Stimulated activated CD4-positive, alpha-beta T cell treated with anti-CD3 and anti-CD28 coated beads, TNF-alpha, amount 100 ng/mL, for 4 hours (primary cell): ENCODE data around the gene NAT14.
"Not testable (repeated sequence)": the region's sequence is repeated elsewhere in the genome, so short reads cannot be mapped to it uniquely, and the experiment has no call there.

Source experiments
- DNase-seq, 3 experiments: peaks; one replicate each; pipeline ENCODE4 v3.0.0-alpha.2; 2020; ENCODE audit warnings: low read depth in 3 of 3

NAT14 gene

DNA sequence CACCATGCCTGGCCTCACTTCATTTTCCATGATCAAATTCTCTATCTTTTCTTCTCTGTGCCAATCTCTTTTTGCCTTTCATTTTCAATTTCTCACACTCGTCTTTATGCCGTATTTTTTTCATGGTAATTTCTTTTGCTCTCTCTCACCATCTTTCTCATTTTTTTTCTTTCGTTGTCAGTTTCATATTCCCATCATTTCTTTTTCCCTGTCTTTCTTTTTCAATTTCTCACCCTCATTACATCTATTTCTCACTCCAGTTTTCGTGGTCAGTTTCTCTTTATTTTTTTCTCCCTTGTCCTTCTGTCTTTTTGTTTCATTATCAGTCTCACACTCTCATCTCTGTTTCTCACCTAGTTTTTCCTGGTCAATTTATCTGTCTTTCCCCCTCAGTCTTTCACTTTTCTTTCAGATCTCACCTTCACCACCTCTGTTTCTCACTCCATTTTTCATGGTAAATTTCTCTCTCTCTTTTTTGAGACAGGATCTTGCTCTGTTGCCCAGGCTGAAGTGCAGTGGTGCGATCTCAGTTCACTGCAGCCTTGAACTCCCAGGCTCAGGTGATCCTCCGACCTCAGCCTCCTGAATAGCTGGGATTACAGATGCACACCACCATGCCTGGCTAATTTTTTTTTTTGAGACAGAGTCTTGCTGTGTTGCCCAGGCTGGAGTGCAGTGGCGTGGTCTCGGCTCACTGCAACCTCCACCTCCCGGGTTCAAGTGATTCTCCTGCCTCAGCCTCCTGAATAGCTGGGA lies 17.4 kb downstream of the NAT14 start:
- no peak for DNase-seq

DNA sequence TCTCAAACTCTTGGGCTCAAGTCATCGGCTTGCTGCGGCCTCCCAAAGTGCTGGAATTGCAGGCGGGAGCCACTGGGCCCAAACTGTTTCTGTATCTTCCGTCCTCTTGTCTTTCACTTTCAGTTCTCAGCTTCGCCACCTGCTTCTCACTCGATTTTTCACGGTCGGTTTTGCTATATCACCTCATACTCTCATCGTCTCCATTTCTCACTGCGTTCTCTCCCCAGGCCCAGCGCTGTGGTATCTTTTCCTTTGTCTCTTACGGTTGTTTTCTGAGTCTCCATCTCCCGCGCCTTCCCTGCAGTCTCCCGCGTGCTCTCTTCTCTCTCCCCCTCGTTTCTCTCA lies 18.1 kb downstream of the NAT14 start:
- DNase-seq, result no peak

DNA sequence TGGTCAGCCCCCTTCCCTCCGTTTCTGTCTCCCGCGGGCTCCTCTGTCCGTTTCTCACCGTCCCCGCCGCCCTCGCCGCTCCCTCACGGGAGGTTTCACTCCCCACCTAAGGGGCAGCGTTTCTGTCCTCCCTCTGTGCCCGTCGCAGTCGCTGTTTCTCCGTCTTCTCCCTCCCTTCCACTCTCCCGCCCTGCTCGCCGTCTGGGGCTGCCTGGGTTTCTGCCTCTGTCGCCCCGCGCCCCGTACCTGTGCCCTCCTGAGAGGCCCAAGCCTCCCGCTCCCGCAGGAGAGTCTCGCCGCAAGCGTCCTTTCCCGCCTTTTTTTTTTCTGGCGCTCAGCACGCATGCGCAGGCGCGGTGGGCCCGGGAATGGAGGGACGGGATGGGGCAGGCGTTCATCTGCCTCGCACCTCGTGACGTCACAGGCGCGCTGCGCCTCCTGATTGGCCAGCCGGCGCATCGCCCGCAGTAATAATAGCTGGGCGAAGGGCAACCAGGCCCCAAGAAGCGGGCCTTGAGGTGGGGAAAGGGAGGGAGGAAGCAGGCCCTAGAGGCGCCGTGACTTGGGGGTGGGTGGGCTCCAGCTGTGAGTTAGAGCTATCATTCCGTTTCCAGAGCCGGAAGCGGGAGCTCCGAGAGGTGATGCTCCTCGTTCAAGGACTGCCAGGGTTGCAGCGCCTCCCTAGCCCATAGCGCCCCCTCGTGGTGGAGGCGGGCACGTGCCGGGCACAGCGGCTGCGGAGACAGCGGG lies 18.7 kb downstream of the NAT14 start:
- DNase-seq, result peak; percentile 85 to 96 (median 88)

DNA sequence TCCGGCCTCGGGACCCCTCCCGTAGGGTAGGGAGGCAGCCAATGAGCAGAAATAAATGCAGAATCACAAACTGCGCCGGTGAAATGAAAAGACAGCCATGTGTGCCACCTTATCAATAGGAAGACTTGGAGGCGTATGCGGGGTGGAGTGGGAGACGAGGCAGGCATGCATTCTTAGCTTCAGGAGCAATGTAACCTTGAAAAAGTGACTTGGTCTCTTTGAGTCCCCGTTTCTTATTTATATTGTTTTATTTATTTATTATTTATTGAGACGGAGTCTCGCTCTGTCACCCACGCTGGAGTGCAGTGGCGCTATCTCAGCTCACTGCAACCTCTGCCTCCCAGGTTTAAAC lies 19.2 kb downstream of the NAT14 start:
- DNase-seq, result no peak

DNA sequence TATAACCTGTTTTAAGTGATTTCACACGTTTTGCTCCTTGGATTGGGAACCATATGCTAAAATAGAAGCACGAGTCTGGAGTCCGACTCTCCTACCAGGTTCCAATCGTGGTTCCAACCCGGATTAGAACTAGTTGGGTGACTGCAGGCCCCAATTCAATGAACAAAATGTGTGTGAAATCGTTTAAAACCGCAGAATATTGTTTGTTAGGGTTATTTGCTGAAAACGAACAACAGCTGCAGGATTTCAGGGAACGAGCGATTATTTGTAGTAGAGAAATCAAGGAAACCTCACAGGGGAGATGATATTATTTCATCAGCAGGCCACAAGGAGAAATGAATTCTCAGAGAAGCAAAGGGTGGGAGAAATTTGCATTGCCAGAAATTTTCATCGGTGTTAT lies 20.0 kb downstream of the NAT14 start:
- DNase-seq, result no peak

DNA sequence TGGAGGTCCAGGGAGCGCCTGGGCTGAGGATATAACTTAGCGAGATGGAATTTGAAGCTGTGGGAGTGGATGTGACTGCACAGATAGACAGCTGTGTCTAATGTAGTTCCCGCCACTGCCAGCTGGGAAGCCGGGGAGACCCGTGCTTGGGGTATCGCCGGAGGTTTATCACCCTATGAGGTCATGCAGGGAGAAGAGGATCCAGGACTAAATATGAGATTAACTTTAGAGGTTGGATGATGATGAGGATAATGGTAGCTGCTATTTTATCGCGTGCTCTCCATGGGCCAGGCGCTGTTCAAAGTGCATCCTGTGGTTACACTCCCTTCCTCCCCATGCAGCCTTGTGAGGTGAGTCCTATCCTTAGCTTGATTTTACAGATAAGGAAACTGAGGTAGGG lies 23.1 kb downstream of the NAT14 start:
- no peak for DNase-seq

DNA sequence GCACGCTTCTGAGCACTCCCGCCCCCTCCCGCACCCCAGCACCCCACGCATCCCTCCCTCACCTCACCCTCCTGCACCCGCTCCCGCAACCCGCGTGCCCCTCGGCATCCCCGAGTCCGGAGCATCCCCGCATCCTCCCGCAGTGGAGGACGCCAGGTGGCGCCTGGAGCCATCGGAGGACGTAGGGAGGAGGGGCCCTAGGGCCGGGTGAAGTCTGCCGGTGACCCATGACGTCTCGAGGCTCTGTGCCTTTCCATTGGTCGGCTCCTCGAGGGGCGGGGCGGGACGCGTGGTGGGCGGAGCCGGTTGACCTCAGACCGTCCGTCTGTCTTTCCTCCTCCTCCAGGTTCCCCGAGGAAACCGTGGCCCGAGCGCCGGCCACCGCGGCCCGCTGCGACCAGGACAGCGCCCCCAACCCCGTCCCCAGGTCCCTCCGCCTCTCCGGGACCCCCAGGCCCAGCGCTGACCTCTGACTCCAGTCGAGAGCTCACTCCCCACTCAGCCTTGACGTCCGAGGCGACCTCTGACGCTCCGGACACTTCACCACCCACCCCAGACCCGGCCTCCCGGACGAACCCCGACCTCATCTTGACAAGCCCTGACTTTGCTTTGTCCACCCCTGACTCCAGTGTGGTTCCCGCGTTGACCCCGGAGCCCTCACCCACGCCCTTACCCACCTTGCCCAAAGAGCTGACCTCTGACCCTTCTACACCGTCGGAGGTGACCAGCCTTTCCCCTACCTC lies 32.1 kb downstream of the NAT14 start:
- peak; percentile 83 to 86 (median 83) for DNase-seq

DNA sequence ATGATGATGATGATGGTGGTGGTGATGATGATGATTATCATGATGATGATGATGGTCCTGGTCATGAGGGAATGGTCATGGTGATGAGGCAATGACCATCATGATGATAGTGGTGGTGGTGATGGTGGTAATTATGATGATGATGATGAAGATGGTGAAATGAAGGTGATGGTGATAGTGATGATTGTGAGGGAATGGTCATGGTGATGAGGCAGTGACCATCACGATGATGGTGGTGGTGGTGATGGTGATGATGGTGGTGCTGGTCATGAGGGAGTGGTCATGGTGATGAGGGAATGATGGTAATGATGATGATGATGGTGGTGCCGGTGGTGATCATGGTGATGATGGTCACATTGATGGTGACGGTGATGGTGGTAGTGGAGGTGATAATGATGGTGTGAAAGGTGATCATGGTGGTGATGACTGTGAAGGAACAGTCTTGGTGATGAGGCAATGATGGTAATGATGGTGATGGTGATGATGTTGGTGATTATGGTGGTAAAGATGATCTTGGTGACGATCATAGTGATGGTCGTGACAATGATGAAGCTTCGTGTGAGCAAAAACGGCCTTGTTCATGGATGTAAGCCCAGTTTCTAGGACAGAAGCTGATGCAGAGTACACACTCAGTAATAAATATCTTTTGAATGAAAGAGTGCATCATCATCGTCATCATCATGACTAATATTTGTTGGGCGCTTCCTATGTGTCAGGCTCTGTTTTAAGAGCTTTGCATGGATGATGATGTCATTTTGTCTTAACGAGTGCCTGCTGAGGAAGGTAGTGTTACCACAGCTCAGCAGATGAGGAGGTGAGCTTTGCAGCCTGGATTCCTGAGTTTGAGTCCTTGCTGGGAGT lies 34.7 kb downstream of the NAT14 start:
- DNase-seq, result no peak

DNA sequence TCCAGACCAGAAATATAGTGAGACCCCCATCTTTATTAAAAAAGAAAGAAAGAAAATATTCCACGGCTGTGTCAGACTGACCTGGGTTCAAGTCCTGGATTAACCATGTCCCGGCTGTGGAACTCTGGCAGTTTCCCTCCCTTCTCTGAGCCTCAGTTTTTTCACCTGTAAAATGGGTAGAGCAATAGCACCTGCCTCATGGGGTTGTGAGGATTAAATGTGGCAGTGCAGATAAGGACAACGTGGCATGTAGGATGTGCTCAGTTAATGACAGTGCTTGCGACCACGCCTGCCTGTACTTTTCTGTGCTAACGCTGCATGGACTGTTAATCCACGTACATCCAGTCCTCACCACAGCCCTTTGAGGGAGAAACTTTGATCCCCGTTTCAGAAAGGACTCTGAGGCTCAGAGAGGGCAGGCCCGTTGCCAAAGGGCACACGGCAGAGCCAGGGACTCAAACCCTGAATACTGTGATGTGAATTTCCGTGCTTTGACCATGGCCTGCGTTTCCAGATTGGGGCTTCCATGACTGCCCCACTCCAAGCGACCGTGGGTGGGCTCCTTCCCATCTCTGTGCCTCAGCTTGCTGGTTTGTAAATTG lies 35.8 kb downstream of the NAT14 start:
- no peak for DNase-seq

DNA sequence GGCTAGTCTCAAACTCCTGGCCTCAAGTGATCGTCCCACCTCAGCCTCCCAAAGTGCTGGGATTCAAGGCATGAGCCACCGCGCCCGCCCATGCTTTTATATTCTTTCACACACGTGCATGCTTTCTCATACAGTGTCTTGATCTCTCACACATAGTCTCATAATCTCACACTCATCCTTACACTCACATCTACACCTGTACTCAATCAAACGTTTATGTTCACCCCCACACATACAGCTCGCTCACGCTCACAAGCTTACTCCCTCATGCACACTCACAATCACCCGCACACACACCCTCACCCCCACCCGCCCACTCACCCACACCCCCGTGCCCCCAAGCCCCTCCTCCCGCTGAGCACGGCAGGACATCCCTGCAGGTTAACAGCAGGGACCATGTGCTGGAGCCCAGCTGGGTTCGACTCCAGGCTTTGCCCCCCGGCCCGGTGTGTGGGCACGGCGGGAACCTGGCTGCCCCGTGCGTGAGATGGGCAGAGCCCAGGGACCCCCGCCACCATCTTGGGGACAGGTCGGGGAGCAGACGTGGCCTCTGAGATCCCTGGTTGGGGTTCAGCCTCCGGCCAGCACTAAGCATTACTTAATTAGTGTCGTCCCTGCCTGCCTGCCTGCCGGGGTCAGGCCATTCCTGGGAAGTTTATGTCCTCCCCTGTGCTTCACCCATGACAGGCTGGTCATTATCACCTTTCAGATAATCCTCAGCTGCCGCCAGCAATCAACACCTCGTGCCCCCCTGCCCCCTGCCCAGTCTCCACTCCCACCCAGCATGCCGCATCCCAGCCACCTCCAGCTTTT lies 40.5 kb downstream of the NAT14 start:
- DNase-seq, result no peak

DNA sequence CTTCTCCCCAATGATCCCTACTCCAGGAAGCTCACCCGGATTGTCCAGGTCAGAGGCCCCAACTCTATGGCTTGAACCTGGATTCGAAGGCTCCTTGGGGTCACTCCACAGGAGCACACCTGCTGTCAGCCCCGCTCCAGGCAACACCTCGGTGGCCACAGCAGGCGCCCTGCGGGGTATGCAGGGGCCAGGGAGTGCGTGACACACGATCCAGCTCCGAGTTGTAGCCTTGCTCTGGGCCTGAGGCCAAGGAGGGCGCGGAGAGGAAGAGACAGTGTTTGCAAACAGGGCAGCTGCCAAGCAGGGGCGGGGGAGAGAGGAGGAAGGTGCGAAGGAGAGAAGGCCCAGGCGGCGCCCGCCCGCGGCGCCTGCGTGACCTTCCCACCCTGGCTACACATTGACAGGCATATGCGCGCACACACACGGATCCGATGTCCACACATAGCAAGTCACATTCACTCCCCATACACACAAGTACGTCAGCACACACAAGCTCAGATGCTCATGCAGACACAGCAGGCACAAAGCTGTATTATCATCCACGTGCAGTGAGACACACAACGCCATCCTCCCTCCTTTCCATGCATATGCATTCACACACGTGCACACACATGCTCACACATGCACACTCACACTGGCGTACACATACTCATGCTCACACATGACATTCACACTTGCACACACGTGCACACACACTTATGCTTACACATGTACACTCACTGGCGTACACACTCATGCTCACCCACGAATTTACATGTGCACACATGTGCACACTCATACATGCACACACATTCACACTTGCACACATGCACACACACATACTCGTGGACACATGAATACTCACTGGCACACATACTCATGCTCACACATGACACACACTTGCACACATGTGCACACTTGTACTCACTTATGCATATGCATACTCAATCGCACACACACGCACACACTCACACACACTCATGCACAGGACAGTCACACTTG lies 41.5 kb downstream of the NAT14 start:
- DNase-seq, result no peak

DNA sequence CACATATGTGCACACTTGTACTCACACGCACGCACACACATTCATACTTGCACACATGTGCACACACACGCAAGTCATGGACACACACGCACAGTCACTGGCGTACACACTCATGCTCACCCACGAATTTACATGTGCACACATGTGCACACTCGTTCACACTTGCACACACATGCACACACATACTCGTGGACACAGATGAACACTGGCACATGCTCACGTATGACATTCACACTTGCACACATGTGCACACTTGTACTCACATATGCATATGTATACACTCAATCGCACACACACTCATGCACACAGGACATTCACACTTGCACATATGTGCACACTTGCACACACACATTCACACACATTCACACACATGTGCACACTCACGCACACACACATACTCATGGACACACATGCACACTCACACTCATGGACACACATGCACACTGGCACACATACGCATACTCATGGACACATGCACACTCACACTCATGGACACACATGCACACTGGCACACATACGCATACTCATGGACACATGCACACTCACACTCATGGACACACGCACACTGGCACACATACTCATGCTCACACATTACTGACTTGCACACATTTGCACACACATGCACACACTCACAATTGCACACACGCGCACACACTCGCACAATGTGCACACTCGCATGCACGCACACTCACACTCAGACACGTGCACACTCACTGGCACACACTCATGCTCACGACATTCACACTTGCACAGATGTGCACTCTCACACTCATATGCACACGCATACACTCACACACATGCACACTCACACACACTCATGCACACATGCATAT lies 42.4 kb downstream of the NAT14 start:
- no peak for DNase-seq

DNA sequence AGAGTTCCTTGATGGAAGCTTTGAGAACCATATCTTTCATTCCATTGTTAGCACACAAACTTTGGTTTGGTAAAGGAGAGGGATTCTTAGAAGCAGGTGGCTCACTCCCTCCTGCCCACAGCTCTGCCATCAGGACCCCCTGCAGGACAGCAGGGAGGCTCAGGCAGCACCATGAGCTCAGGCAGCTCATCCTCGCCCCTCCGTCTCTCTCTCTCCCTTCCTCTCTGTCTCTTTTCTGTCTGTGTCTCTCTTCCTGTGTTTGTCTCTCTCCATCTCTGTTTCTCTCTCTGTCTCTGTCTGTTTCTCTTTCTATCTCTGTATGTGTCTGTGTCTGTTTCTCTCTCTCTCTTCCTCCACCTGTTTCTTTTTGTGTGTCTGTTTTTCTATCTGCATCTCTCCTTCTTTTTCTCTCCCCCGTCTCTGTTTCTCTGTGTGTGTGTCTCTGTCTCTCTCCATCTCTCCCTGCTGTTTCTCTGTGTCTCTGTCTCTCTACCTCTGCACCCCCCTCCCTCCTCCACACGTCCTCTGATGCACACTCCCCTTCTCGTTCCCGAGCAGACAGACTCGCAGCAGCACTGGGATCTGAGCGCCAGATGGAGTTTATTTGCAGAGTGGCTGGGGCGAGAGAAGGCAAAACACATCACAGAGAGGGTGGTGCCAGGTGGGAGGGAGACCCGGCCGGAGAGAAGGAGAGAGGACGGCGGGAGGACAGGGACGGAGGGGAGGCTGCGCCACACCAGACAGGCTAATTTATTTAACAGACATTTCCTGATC lies 43.2 kb downstream of the NAT14 start:
- no peak for DNase-seq

DNA sequence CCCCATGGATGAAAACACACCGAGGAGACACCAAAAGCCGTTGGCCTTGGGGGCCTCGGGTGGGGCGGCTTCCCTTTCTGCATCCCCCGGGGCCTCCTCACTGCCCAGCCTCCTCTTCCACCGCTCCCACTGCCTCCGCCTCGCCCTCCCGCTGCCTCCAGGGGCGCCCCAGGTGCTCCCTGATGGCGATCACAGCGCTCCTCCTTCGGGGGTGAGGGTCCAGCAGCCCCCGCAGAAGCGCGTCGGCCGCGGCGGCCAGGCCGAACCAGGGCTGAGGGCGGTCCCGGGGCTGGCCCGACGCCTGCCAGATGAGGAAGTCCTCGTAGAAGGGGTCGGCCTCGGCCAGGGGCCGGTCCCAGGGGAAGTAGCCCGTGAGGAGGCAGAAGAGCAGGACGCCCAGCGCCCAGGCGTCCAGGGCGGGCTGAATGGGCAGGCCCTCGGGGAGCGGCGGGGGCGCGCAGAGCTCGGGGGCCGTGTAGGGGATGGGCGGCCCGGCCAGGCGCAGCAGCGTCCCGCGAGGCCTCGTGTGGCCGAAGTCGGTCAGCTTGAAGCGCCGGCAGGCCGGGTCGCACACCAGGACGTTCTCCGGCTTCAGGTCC lies 44.7 kb downstream of the NAT14 start:
- no peak for DNase-seq

DNA sequence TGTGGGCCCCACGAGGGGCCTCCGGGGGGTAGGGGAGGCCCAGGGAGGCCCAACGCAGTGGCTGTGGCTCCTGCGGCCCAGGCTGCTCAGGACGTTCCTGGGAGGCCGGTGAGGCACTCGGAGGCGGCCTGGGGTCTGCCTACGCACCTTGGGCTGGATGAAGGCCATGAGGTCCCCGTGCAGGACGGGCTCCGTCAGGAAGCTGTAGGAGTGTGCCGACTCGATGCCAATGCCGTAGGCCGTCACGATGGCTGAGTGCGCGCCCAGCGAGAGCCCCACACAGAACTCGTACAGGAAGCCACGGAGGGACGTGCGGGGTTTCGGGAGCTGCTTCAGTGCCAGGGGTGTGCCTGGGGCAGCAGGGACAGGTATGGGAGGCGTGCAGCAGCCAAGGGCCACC lies 46.0 kb downstream of the NAT14 start:
- DNase-seq, result no peak

DNA sequence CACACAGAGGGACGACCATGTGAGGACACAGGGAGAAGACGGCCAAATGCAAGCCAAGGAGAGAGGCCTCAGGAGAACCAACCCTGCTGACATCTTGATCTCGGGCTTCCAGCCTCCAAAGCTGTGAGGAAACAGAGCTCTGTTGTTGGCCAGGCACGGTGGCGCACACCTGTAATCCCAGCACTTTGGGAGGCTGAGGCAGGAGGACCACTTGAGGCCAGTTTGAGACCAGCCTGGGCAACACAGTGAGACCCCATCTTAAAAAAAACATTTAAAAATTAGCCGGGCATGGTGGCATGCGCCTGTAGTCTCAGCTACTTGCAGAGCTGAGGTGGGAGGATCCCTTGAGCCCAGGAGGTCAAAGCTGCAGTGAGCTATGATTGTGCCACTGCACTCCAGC lies 49.3 kb downstream of the NAT14 start:
- not testable (repeated sequence) for DNase-seq
